Measurements from ENCODE around the gene ZNF423.

Gene ZNF423

DNA sequence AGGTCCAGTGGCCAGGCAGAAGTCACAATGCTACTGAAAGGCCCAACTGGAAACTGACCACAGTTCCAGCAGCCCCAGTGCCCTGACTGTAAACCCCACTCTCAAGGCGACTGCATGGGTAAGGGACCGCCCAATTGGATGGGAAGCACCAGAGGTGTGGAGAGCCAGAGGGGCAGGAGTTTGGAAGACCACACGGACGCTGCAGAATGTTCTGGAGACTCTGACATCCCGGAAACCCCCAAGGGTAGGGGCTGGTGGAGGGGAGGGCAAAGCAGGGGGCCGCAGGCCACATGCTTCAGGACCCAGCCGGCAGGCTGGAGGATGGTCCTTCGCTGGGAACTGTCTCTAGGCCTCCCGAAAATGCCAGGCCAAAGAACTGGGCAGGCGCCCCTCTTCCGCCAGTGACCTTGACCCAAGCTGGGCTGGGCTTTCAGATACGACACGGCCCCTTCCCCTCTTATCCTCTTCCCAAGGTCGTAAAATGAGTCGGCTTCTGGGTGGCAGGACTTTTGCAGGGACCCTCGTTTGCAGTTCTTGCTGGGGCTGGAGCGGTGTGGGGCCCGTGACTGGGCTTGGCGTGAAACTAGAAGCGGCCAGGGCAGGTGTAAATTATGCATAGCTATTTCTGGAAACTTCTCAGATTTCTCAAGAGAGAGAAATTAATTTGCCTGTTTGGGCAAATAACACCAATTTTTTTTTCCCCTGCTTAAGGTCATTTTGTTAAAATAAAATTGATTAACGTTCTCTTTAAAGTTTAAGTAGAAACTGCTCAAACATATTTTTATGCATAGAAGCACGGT, 372.1 kb downstream of the ZNF423 start:
- DNase-seq: no peak

DNA sequence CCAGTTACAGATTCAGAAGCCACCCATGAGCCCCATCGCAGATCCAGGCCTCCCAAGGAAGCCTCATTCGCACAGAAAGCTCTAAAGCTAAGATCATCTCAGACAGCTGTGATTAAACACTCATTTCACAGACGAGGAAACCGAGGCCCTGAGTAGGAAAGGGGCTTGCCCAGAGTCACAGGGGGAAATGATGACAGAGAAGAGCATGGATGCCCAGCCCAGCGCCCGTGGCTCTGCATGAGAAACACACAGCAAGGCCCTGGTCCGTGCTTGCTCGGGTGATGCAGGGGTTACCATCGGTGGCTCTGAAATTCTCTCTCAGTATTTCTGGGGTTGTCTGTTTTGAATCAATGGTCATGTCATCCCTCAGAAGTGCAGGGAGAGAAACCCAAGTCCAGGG, 372.7 kb downstream of the ZNF423 start:
- DNase-seq: no peak

DNA sequence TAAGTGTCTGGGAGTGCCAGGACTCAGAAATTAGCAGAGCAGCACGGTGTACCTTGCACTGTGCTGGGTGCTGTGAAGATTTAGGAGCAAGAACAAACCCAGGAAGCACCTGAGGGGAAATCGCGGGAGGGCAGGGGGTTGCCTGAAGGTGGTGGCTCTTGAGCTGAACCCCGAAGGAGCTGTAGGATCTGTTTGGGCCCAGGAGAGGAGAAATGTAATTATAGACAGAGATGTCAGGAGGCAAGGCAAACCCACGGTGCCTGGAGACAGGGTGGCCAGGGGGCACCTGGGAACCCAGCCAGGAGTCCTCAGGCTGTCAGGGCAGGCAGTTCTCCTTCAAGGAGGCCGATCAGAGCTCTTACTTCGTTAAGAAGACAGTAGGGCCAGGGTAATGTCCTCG, 373.2 kb downstream of the ZNF423 start:
- DNase-seq: no peak

DNA sequence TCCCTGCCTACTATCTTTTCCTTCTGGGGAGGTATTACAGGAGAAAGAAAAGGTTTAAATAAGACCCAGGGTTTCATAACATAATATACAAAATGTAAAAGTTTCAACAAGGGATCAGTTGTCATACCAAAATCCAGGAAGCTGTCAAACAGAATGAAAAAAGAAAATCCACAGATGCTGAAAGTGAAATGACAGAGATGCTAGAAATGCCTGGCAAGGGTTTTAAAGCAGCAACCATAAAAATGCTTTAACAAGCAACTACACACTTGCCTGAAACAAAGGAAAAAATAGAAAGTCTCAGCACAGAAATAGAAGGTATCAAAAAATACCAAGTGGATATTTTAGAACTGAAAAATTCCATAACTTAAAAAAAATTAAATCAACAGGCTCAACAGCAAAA, 377.3 kb downstream of the ZNF423 start:
- no peak for DNase-seq

DNA sequence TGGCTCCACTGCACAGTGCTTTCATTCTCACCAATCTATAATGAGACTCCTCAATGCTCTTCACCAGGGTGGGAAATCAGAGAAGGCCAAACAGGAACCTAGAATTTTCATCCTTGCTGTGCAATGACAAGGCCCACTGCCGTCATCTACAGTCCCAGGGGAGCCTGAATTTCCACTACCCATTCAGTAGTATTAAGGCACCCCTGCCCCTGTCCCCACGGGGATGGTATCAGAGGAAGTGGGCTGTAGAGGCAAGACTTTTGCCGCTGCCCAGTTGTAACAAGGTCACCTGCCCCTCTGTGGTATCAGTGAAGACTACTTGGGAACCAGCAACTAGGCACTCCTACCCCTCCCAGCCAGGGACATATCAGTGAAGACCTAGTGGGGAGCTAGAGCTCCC, 377.8 kb downstream of the ZNF423 start:
- no peak for DNase-seq

DNA sequence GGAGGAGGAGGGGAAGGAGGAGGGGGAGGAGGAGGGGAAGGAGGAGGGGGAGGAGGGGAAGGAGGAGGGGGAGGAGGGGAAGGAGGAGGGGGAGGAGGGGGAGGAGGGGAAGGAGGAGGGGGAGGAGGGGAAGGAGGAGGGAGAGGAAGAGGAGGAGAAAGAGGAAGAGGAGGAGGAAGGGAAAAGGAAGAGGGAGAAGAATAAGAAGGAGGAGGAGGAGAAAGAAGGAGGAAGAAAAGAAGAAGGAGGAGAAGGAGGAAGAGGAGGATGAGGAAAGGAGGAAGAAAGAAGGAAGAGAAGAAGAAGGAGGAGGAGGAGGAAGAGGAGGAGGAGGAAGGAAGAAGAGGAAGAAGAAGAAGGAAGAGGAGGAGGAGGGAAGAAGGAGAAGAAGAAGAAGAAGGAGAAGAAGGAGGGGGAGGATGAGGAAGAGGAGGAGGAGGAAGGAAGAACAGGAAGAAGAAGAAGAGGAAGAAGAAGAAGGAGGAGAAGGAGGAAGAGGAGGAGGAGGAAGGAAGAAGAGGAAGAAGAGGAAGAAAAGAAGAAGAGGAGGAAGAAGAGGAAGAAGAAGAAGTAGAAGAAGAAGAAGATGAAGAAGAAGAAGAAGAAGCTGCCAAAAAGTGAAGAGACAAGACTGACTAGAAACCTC, 378.5 kb downstream of the ZNF423 start:
- no peak for DNase-seq

- peak; percentile 76 for DNase-seq
Measured at GRCh38 chr16:49474741-49475140, 381.2 kb downstream of the ZNF423 start.

GRCh38 chr16:49473773-49474172, 382.1 kb downstream of the ZNF423 start:
- DNase-seq: no peak

GRCh38 chr16:49473131-49473530, 382.8 kb downstream of the ZNF423 start:
- DNase-seq: no peak

GRCh38 chr16:49472598-49472997, 383.3 kb downstream of the ZNF423 start:
- peak; percentile 93 for DNase-seq

DNA sequence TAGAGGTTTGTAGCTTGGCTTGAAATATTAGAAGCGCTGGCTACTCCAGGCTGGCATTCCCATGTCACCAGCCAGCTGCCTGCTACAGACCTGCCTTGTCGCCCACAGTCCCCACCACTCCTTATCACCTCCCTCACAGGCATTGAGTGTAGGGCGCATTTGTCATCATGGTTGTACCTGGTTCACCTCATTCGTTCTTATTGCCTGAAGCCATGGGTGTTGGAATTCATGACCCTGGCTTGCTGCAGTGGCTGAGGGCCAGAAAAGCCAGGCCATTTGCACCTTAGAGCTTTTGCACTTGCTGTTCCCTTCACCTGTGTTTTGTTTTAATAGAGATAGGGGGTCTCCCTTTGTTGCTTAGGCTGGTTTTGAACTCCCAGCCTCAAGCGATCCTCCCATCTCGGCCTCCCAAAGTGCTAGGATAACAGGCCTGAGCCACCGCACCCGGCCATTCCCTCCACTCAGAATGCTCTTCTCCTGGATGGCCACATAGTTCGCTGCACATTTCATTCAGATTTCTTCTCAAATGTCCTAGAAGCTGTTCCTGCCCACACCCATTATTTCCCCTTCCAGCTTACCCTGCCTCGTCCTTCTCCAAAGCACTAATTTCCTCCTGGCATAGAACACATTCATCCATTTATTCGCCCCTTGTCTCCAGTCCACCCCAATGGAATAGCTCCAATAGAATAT, 384.7 kb downstream of the ZNF423 start:
- no peak for DNase-seq

GRCh38 chr16:49470513-49470991, 385.4 kb downstream of the ZNF423 start:
- DNase-seq: no peak

GRCh38 chr16:49469930-49470451, 385.9 kb downstream of the ZNF423 start:
- DNase-seq: peak; percentile 39

DNA sequence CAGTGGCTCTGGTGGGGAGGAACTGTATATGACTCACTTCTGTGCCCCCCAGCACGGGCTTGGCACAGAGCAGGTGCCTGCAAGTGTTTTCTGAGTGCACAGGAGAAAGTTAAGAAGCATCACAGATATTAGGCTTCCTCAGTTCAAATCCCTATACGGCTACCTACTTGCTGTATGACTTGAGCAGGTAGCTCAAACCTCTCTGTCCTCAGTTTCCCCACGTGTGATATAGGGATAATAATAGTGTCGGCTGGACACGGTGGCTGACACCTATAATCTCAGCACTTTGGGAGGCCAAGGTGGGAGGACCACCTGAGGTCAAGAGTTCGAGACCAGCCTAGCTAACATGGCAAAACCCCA, 386.6 kb downstream of the ZNF423 start:
- DNase-seq: no peak

DNA sequence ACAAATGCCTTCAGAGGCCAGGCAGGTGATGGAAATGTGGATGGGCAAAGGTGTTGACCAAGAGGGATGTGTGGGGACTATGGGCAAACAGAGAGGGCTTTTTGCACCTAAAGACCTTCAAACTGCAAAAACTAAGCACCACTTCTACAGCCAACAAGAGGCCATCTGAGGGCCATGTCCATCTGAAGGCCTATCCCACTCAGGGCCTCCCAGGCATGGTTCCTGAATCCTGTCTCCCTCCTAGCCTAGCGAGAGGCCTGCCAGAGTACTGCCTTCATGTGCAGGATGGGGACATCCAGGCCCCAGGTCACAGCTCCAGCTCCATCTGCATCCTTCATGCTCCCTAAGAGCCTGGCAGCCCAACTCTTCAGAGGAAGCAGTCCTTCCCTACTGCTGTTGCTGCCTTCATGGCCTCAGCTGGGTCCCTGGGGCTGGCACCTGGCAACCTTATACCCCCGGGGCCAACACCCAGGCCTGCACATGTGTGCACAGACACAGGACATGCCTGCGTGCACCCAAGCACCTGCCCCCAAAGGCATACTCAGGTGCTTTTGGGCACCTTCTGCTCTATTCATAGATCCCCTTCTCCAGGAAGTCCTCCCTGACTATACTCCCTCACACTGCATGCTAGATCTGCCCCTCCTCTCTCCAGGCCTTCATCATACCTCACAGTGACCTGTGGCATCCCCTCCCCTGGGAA, 387.2 kb downstream of the ZNF423 start:
- DNase-seq: no peak

- no peak for DNase-seq
Measured at GRCh38 chr16:49467540-49468372, 388.2 kb downstream of the ZNF423 start.

DNA sequence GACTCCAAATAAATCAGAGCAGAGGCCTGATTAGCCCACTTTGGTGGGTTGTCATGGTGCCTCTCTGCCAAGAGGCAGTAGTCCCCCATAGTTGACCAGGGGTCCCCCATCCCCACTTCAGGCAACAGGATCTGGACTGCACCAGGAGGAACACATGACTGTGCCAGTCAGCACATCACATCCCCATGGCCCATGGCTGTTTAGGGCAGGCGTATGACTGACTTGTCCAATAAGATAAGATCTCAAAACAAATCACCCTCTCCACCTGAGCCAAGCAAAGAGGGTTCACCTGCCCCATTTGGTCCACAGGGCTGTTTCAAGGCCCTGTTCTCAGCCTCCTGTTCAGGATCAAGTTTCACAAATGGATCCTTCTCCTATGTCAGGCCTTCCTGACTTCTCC, 389.0 kb downstream of the ZNF423 start:
- peak; percentile 11 for DNase-seq

- no peak for DNase-seq
Measured at GRCh38 chr16:49466529-49466831, 389.4 kb downstream of the ZNF423 start.

DNA sequence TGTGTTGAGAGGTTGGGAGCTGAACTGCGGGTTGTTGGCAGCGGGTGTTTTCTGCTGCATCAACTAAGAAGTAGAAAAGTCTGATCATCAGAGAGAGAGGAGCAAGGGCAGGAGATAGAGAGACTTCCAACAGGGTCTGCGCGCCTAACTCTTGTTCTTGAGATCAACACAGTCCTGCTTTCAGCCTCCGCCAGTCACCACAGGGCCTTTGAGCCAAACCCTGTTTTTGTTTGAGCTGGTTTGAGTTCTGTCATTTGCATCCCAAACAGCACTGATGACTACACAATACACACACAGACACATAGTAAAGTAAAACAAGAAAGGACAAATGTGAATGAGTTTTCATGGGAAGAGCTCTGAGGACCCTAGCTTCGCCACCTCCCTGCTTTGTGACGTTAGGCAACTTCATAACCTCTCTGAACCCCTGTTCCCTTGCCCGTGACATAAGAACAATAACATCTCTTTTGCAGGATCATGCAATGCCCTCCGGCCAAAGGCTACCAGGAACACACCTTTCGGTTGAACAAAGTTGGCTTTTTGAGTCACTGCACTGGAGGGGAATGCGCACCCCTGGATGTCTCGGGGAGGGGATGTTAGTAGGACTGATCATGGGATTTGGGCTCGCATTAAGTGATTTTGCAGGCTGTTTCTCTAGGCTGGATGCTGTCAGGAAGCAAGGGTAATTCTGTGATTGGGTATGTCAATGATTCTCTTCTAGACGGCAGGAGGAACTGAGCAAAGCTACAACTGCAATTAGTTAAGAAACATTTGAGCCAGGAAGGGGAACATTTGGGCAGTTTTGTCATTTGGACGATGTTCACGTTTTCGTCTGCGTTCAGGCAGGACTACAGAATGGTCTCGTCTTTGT, 390.0 kb downstream of the ZNF423 start:
- DNase-seq: no peak

GRCh38 chr16:49464877-49465504, 390.9 kb downstream of the ZNF423 start:
- DNase-seq: no peak

DNA sequence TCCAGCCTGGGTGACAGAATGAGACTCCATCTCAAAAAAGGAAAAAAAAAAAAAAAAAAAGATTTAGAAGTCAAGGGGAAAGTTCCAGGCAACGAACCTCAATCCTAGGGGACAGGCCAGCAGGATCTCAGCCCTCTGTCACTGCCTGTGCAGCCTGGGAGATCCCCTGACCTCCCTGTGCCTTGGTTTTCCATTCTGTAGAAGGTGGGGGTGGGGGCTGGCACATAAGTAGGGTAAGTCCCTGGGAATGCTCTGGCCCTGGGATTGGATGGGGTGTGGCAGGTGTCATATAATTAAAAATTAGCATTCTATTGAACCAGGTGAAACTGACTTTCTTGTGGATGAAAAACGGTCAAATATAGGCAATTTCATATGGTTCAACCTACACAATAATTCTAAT, 391.8 kb downstream of the ZNF423 start:
- DNase-seq: no peak

Measured in NCI-H2171 (cell line).